Smooth muscle cell (in vitro differentiated cells): Measurements from ENCODE around the gene CUL3. TPM values are rescaled to one million over a fixed set of nuclear protein-coding genes. Genes with fewer than 3 reads are reported as not detected.
"Not testable (repeated sequence)": the region's sequence is repeated elsewhere in the genome, so short reads cannot be mapped to it uniquely, and the experiment has no call there.

Experiments used
- DNase-seq: peaks from one replicate; lab custom pipeline; 2025; ENCODE audit not compliant: unreplicated experiment; lab: John Stamatoyannopoulos, UW
- H2AFZ ChIP-seq: fragments of 200-600 bp; sonication (generic); 2 replicates; pipeline ENCODE4 v1.6.0; 2016; ENCODE audit warnings: antibody characterized with exemption, low read depth, mild to moderate bottlenecking
- H3F3A ChIP-seq: fragments of 200-600 bp; sonication (generic); 2 replicates; pipeline ENCODE4 v1.6.0; 2017; ENCODE audit warnings: antibody characterized with exemption, low read depth
- H3K27ac ChIP-seq: fragments of 200-600 bp; sonication (generic); 2 replicates; pipeline ENCODE4 v1.5.1; 2016; ENCODE audit warnings: low read depth, mild to moderate bottlenecking
- H3K27me3 ChIP-seq: fragments of 200-600 bp; sonication (generic); 2 replicates; pipeline ENCODE4 v1.6.1; 2016; ENCODE audit warnings: low read depth, mild to moderate bottlenecking
- H3K36me3 ChIP-seq: fragments of 200-600 bp; sonication (generic); 2 replicates; pipeline ENCODE4 v1.5.1; 2016; ENCODE audit warnings: low read depth
- H3K4me1 ChIP-seq: fragments of 200-600 bp; sonication (generic); 2 replicates; pipeline ENCODE4 v1.5.1; 2016; ENCODE audit warnings: low read depth
- H3K4me2 ChIP-seq: fragments of 200-600 bp; sonication (generic); 2 replicates; pipeline ENCODE4 v1.6.0; 2016; ENCODE audit warnings: mild to moderate bottlenecking
- H3K4me3 ChIP-seq: fragments of 200-600 bp; sonication (generic); 2 replicates; pipeline ENCODE4 v1.5.1; 2016; ENCODE audit warnings: mild to moderate bottlenecking
- H3K79me2 ChIP-seq: fragments of 200-600 bp; sonication (generic); 2 replicates; pipeline ENCODE4 v1.6.0; 2016; ENCODE audit warnings: low read depth, mild to moderate bottlenecking
- H3K9ac ChIP-seq: fragments of 200-600 bp; sonication (generic); 2 replicates; pipeline ENCODE4 v1.6.0; 2016; ENCODE audit warnings: low read depth
- H3K9me3 ChIP-seq: fragments of 200-600 bp; sonication (generic); replicated peaks from 2 replicates; pipeline ENCODE4 v1.5.1; 2016; ENCODE audit warnings: low read depth
- H4K20me1 ChIP-seq: fragments of 200-600 bp; sonication (generic); 2 replicates; pipeline ENCODE4 v1.6.0; 2016; ENCODE audit warnings: low read depth
- WGBS: methylation state at CpG from one replicate; pipeline ENCODE4 v1.1.7; 2016; ENCODE audit warnings: low lambda C conversion rate; 5-methylcytosine and 5-hydroxymethylcytosine counted together
- polyA plus RNA-seq: library from polyadenylated mRNA; unstranded; fragments of >200 nt; fragmentation: Nextera tagmentation; extraction: Ambion mirVana; gene quantifications from 2 replicates; pipeline ENCODE4 v1.2.1, GENCODE V29; 2016
- total RNA-seq: library from RNA; depleted of rRNA; stranded (reverse); fragments of >200 nt; gene quantifications from 2 replicates; pipeline ENCODE4 v1.2.3, GENCODE V29; 2014
- TF ChIP-seq, protein P1 (sequence below): fragments of 200-600 bp; sonication (generic); IDR thresholded peaks from 2 replicates; pipeline ENCODE4 v1.5.1; 2017; ENCODE audit warnings: borderline replicate concordance, mild to moderate bottlenecking, antibody characterized with exemption; ENCODE audit not compliant: insufficient read depth, poor library complexity, severe bottlenecking

The CUL3 gene
- total and polyA plus RNA-seq, 2 experiments from 2014 or later, result 65.8 to 109 TPM

DNA sequence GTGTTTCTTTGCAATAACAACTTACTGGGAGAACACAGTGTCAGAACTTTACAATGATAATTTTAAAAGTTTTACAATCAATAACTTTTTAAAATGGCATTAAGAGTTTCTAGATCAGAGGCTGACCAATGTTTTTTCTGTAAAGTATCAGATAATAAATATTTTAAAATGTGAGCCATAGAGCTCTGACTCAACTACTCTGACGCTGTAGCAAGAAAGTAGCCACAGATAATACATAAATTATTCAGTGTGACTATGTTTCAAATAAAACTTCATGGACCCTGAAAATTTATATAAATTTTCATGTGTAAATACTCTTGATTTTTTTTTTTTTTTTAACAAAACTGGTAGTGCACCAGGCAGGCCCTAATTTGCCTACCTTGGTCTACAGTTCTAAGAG is 77.4 kb downstream of the CUL3 start:
- Histone ChIP-seq H3K4me3 (no peak overlapping the region), H4K20me1 (peaks cover 17% of the 10 kb centered on the region), H3K4me2 (no peak overlapping the region), H3K27ac (no peak overlapping the region), H3K4me1 (no peaks in the 10 kb centered on the region), H2AFZ (no peak overlapping the region), H3F3A (no peaks in the 10 kb centered on the region), H3K9me3 (no peaks in the 10 kb centered on the region), H3K79me2 (peaks cover 14% of the 10 kb centered on the region), H3K36me3 (peaks cover 25% of the 10 kb centered on the region), H3K27me3 (no peaks in the 10 kb centered on the region), H3K9ac (no peak overlapping the region)
- 100% methylated on average over 1 of the region's 1 CpG for WGBS
- TF ChIP-seq, protein P1, sequence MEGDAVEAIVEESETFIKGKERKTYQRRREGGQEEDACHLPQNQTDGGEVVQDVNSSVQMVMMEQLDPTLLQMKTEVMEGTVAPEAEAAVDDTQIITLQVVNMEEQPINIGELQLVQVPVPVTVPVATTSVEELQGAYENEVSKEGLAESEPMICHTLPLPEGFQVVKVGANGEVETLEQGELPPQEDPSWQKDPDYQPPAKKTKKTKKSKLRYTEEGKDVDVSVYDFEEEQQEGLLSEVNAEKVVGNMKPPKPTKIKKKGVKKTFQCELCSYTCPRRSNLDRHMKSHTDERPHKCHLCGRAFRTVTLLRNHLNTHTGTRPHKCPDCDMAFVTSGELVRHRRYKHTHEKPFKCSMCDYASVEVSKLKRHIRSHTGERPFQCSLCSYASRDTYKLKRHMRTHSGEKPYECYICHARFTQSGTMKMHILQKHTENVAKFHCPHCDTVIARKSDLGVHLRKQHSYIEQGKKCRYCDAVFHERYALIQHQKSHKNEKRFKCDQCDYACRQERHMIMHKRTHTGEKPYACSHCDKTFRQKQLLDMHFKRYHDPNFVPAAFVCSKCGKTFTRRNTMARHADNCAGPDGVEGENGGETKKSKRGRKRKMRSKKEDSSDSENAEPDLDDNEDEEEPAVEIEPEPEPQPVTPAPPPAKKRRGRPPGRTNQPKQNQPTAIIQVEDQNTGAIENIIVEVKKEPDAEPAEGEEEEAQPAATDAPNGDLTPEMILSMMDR, result no peak
- no peak for DNase-seq

GRCh38 chr2:224506494-224506893 is 78.7 kb downstream of the CUL3 start:
- no peak overlapping the region for H3K9ac ChIP-seq
- 97% methylated on average over 1 of the region's 1 CpG for WGBS

DNA sequence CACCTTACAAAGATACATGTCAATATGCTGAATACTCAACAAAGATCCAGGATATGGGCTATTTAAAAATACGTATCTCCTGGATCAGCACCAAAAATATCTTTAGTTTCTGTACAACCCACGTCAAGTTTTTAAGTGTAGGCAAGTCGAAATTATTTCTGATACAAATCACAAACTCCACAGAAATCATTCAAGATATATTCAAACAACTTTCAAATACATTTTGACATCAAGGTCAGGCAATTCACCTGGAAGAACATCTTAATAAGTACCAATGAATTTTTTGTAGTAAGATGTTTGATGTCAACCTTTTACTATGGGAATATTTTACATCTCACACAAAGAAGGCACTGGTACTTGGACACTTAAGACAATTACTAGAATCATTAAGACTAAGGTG is 86.2 kb downstream of the CUL3 start:
- no peak for DNase-seq
- no peak overlapping the region for H2AFZ ChIP-seq
- H3K4me2 ChIP-seq, result no peak overlapping the region
- H3K4me3 ChIP-seq, result no peak overlapping the region
- H3K27me3 ChIP-seq, result no peaks in the 10 kb centered on the region
- H3K79me2 ChIP-seq, result peaks cover 14% of the 10 kb centered on the region
- H3K36me3 ChIP-seq, result peaks cover 53% of the 10 kb centered on the region
- H4K20me1 ChIP-seq, result peaks cover 4% of the 10 kb centered on the region
- no peak overlapping the region for H3K27ac ChIP-seq
- 96% methylated on average over 3 of the region's 3 CpGs for WGBS
- H3F3A ChIP-seq, result no peaks in the 10 kb centered on the region
- H3K9me3 ChIP-seq, result no peaks in the 10 kb centered on the region
- H3K4me1 ChIP-seq, result no peaks in the 10 kb centered on the region
- H3K9ac ChIP-seq, result no peak overlapping the region
- TF ChIP-seq, protein P1, result no peak

More at GRCh38 chr2:224506494-224506893, 78.7 kb downstream of the CUL3 start:
- TF ChIP-seq, protein P1, result no peak
- Histone ChIP-seq H4K20me1 (peaks cover 17% of the 10 kb centered on the region), H2AFZ (no peak overlapping the region), H3K36me3 (peaks cover 34% of the 10 kb centered on the region), H3F3A (no peaks in the 10 kb centered on the region), H3K27ac (no peak overlapping the region), H3K27me3 (no peaks in the 10 kb centered on the region), H3K9me3 (no peaks in the 10 kb centered on the region), H3K4me1 (no peaks in the 10 kb centered on the region), H3K4me3 (no peak overlapping the region), H3K79me2 (peaks cover 22% of the 10 kb centered on the region), H3K4me2 (no peak overlapping the region)
- DNase-seq, result no peak

DNA sequence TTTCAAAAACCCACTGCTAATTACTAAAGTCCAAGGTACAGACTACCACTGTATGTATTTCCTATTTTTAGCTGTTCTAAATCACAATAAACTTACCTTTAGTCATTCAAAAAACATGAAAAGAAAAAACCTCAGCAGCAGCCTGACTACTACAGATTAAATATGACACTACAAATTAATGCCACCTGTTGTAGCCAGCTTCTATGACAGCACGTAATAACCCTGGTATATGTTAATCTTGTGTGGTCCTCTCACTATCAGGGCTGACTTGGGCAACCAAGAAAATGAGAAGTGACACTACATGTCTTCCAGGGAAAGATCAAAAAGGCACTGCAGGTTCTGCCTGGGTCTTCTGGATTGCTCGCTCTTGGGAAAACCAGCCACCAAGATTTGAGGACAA is 92.6 kb downstream of the CUL3 start:
- H4K20me1 ChIP-seq, result peaks cover 6% of the 10 kb centered on the region
- H2AFZ ChIP-seq, result no peak overlapping the region
- H3K4me1 ChIP-seq, result no peaks in the 10 kb centered on the region
- H3K27me3 ChIP-seq, result no peaks in the 10 kb centered on the region
- H3K4me3 ChIP-seq, result no peak overlapping the region
- no peak for DNase-seq
- peaks cover 62% of the 10 kb centered on the region for H3K79me2 ChIP-seq
- H3K9me3 ChIP-seq, result no peaks in the 10 kb centered on the region
- 100% methylated on average over 2 of the region's 2 CpGs for WGBS
- peaks cover 25% of the 10 kb centered on the region for H3K36me3 ChIP-seq
- TF ChIP-seq, protein P1, result no peak
- H3F3A ChIP-seq, result no peaks in the 10 kb centered on the region
- no peak overlapping the region for H3K9ac ChIP-seq
- H3K4me2 ChIP-seq, result no peak overlapping the region
- no peak overlapping the region for H3K27ac ChIP-seq

GRCh38 chr2:224487940-224488339 is 97.2 kb downstream of the CUL3 start:
- not testable (repeated sequence) for H3K4me1 ChIP-seq, H3K4me3 ChIP-seq, H4K20me1 ChIP-seq, H3K27ac ChIP-seq, DNase-seq, H2AFZ ChIP-seq, H3F3A ChIP-seq, H3K4me2 ChIP-seq, H3K9ac ChIP-seq, H3K9me3 ChIP-seq, H3K27me3 ChIP-seq, H3K36me3 ChIP-seq
- H3K79me2 ChIP-seq, result peaks cover 65% of the 10 kb centered on the region
- 98% methylated on average over 4 of the region's 4 CpGs for WGBS
